Measurements from ENCODE around the gene RABGAP1L. TPM values are rescaled to one million over a fixed set of nuclear protein-coding genes. Genes with fewer than 3 reads are reported as not detected.
A peak's percentile ranks its signal among the peaks of the same experiment; 100 is the strongest.

Gene RABGAP1L
- total and polyA plus RNA-seq, 2 of the 4 experiments (the other 2 are of a cell fraction), result 7.9 to 26.7 TPM

- H3K4me3 ChIP-seq (ENCODE audit: insufficient read depth, low read depth, low read length), result no peak overlapping the region
- BruUV-seq (replicated peaks), result no TSS peak
- no peak overlapping the region for H3K23ac ChIP-seq (ENCODE audit: low read depth, low read length)
- no peaks in the 10 kb centered on the region for H4K20me1 ChIP-seq (ENCODE audit: insufficient read depth, low read length)
- no peak overlapping the region for H4K8ac ChIP-seq (ENCODE audit: low read depth in 2 of 2, low read length in 2 of 2)
- intact Hi-C loops (cut with micrococcal nuclease) (no loop called here), dilution Hi-C loops (cut with HindIII; ENCODE audit: low sequenced_read_pairs, unreplicated experiment) (no loop called here), in situ Hi-C loops (cut with MboI; ENCODE audit: low sequenced_read_pairs) (no loop called here)
- POLR2A ChIA-PET (ENCODE audit: unreplicated experiment), result no interaction called here
- DNase-seq (no peak), ATAC-seq (ENCODE audit: low read depth) (no peak)
- no peak overlapping the region for H2BK5ac ChIP-seq (ENCODE audit: low read depth, low read length, poor library complexity, severe bottlenecking)
- no peak overlapping the region for H2AFZ ChIP-seq (replicated peaks; ENCODE audit: low read length, poor library complexity)
- no peaks in the 10 kb centered on the region for H3K9me3 ChIP-seq (ENCODE audit: control insufficient read depth, insufficient read depth, low read length)
- no peak overlapping the region for H2BK120ac ChIP-seq (ENCODE audit: low read depth, low read length)
- TF ChIP-seq CHD1 (IDR thresholded peaks at IDR 0.05; ENCODE audit: low read depth, low read length) (no peak), CEBPB (IDR thresholded peaks at IDR 0.05; ENCODE audit: low read depth, low read length) (peak; percentile 85), RFX5 (IDR thresholded peaks at IDR 0.05; ENCODE audit: low read depth, low read length) (no peak), BHLHE40 (IDR thresholded peaks at IDR 0.05; ENCODE audit: low read depth, low read length) (no peak)
- TF ChIP-seq, protein P1, sequence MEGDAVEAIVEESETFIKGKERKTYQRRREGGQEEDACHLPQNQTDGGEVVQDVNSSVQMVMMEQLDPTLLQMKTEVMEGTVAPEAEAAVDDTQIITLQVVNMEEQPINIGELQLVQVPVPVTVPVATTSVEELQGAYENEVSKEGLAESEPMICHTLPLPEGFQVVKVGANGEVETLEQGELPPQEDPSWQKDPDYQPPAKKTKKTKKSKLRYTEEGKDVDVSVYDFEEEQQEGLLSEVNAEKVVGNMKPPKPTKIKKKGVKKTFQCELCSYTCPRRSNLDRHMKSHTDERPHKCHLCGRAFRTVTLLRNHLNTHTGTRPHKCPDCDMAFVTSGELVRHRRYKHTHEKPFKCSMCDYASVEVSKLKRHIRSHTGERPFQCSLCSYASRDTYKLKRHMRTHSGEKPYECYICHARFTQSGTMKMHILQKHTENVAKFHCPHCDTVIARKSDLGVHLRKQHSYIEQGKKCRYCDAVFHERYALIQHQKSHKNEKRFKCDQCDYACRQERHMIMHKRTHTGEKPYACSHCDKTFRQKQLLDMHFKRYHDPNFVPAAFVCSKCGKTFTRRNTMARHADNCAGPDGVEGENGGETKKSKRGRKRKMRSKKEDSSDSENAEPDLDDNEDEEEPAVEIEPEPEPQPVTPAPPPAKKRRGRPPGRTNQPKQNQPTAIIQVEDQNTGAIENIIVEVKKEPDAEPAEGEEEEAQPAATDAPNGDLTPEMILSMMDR (conservative IDR thresholded peaks at IDR 0.05; ENCODE audit: low read depth, low read length), result no peak
- H3K79me1 ChIP-seq (ENCODE audit: low read depth in 1 of 2, low read length in 2 of 2), result no peaks in the 10 kb centered on the region
- H2AK5ac ChIP-seq (ENCODE audit: low read depth, low read length), result no peak overlapping the region
- no peak overlapping the region for H3K27ac ChIP-seq (ENCODE audit: insufficient read depth, low read length)
- H2AK9ac ChIP-seq (replicated peaks; ENCODE audit: low read depth, low read length, poor library complexity), result no peak overlapping the region
- H3K27me3 ChIP-seq (ENCODE audit: control insufficient read depth, insufficient read depth, low read length), result no peaks in the 10 kb centered on the region
- no CpG with 5 or more reads among the region's 4 CpGs for WGBS, 2 experiments (ENCODE audit: extremely low coverage in 2 of 2, insufficient read length in 1 of 2)
- no peak overlapping the region for H2BK15ac ChIP-seq (ENCODE audit: low read depth, low read length)
- H3K4ac ChIP-seq (ENCODE audit: low read depth, low read length), result no peak overlapping the region
- H2BK20ac ChIP-seq (ENCODE audit: low read depth, low read length), result no peak overlapping the region
- H3K9ac ChIP-seq (ENCODE audit: low read depth, low read length), result no peak overlapping the region
- H3K36me3 ChIP-seq (ENCODE audit: control insufficient read depth, insufficient read depth, low read length), result no peaks in the 10 kb centered on the region
- no peak overlapping the region for H4K91ac ChIP-seq (ENCODE audit: insufficient read depth, low read depth, low read length)
- H3K18ac ChIP-seq (ENCODE audit: low read depth, low read length), result no peak overlapping the region
- H3K14ac ChIP-seq (replicated peaks; ENCODE audit: low read depth, low read length), result no peak overlapping the region
- H4K5ac ChIP-seq (ENCODE audit: low read depth, low read length), result no peak overlapping the region
- no peaks in the 10 kb centered on the region for H3K9me1 ChIP-seq (ENCODE audit: insufficient read depth, low read length)
- CTCF ChIA-PET, result no interaction called here
- no peak overlapping the region for H3K56ac ChIP-seq (ENCODE audit: extremely low read depth, insufficient read depth, low read length)
- no peak overlapping the region for H3K4me2 ChIP-seq (ENCODE audit: low read depth, low read length)
- H3K4me1 ChIP-seq (ENCODE audit: control insufficient read depth, insufficient read depth, low read length), result no peaks in the 10 kb centered on the region
Observed at GRCh38 chr1:174296309-174296708, 137.0 kb downstream of the RABGAP1L start.
